Measurements from ENCODE around the gene KDM6A. TPM values are rescaled to one million over a fixed set of nuclear protein-coding genes. Genes with fewer than 3 reads are reported as not detected.

Gene KDM6A
- polyA plus RNA-seq, 1 of the 3 experiments (the other 2 are of a cell fraction) = 7.4 TPM

- Histone ChIP-seq H4K20me1 (ENCODE audit: insufficient read depth) (no peaks in the 10 kb centered on the region; the same call in 1 of the 2 replicates), H2AFZ (ENCODE audit: low read depth) (no peak overlapping the region), H3K27ac (ENCODE audit: low read depth in 2 of 2, low read length in 1 of 2) (no peak overlapping the region), H3K36me3 (replicated peaks in 1 of 2; ENCODE audit: control insufficient read depth in 1 of 2, insufficient read depth in 2 of 2, low read length in 1 of 2) (peaks cover 62 to 63% of the 10 kb centered on the region in 2 experiments), H3K79me2 (ENCODE audit: insufficient read depth) (no peaks in the 10 kb centered on the region), H3F3A (replicated peaks; ENCODE audit: insufficient read depth) (peaks cover 7% of the 10 kb centered on the region), H3K4me2 (no peak overlapping the region), H3K9ac (no peak overlapping the region), H3K9me2 (no peaks in the 10 kb centered on the region), H3K9me3 (no peaks in the 10 kb centered on the region), H3K4me1 (ENCODE audit: control insufficient read depth in 1 of 2, insufficient read depth in 2 of 2, low read depth in 1 of 2, low read length in 1 of 2) (no peaks in the 10 kb centered on the region), H3K27me3 (ENCODE audit: insufficient read depth) (no peaks in the 10 kb centered on the region), H3K4me3 (ENCODE audit: low read depth in 2 of 2, low read length in 1 of 2) (no peak overlapping the region)
- no peak for DNase-seq
- CTCF ChIA-PET = interaction anchor here (1.2 kb wide), 1 partner anchor 29 kb away, joined by 3 read pairs; no protein-coding TSS in a partner anchor
- POLR2A ChIA-PET = no interaction called here
- WGBS (ENCODE audit: low lambda C conversion rate) = 92% methylated on average over 11 of the region's 11 CpGs
- TF ChIP-seq PBX3 (IDR thresholded peaks at IDR 0.05) (no peak), EP300 (IDR thresholded peaks at IDR 0.05; ENCODE audit: borderline replicate concordance in 1 of 2, low read depth in 1 of 2, low read length in 1 of 2) (no peak), RCOR1 (IDR thresholded peaks at IDR 0.05; ENCODE audit: low read length) (no peak), FOXM1 (IDR thresholded peaks at IDR 0.05; ENCODE audit: low read depth) (no peak), SIN3A (IDR thresholded peaks at IDR 0.05; ENCODE audit: borderline replicate concordance, low read depth, low read length) (no peak), YY1 (IDR thresholded peaks at IDR 0.05; ENCODE audit: low read depth) (no peak), EZH2phosphoT487 (IDR thresholded peaks at IDR 0.05; ENCODE audit: borderline replicate concordance, low read depth) (no peak), NFIC (IDR thresholded peaks at IDR 0.05; ENCODE audit: borderline replicate concordance) (no peak), TCF12 (IDR thresholded peaks at IDR 0.05) (no peak), TEAD4 (IDR thresholded peaks at IDR 0.05; ENCODE audit: borderline replicate concordance, insufficient read depth) (no peak), TAF1 (IDR thresholded peaks at IDR 0.05; ENCODE audit: borderline replicate concordance, low read depth, low read length) (no peak), FOXJ3 (CRISPR knock-in tag; IDR thresholded peaks at IDR 0.05) (no peak)
- TF ChIP-seq, protein P1, sequence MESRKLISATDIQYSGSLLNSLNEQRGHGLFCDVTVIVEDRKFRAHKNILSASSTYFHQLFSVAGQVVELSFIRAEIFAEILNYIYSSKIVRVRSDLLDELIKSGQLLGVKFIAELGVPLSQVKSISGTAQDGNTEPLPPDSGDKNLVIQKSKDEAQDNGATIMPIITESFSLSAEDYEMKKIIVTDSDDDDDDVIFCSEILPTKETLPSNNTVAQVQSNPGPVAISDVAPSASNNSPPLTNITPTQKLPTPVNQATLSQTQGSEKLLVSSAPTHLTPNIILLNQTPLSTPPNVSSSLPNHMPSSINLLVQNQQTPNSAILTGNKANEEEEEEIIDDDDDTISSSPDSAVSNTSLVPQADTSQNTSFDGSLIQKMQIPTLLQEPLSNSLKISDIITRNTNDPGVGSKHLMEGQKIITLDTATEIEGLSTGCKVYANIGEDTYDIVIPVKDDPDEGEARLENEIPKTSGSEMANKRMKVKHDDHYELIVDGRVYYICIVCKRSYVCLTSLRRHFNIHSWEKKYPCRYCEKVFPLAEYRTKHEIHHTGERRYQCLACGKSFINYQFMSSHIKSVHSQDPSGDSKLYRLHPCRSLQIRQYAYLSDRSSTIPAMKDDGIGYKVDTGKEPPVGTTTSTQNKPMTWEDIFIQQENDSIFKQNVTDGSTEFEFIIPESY (IDR thresholded peaks at IDR 0.05; ENCODE audit: borderline replicate concordance, low read depth) = no peak
- TF ChIP-seq, protein P2, sequence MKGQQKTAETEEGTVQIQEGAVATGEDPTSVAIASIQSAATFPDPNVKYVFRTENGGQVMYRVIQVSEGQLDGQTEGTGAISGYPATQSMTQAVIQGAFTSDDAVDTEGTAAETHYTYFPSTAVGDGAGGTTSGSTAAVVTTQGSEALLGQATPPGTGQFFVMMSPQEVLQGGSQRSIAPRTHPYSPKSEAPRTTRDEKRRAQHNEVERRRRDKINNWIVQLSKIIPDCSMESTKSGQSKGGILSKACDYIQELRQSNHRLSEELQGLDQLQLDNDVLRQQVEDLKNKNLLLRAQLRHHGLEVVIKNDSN (IDR thresholded peaks at IDR 0.05; ENCODE audit: borderline replicate concordance, low read depth) = no peak
- TF ChIP-seq, protein P3, sequence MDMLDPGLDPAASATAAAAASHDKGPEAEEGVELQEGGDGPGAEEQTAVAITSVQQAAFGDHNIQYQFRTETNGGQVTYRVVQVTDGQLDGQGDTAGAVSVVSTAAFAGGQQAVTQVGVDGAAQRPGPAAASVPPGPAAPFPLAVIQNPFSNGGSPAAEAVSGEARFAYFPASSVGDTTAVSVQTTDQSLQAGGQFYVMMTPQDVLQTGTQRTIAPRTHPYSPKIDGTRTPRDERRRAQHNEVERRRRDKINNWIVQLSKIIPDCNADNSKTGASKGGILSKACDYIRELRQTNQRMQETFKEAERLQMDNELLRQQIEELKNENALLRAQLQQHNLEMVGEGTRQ (IDR thresholded peaks at IDR 0.05; ENCODE audit: borderline replicate concordance, low read depth, low read length) = no peak
Observed at GRCh38 chrX:45063319-45064095, 190.5 kb downstream of the KDM6A start.
